Neural crest cell (in vitro differentiated cells): Measurements from ENCODE around the gene RALGDS. TPM values are rescaled to one million over a fixed set of nuclear protein-coding genes. Genes with fewer than 3 reads are reported as not detected.
A peak's percentile ranks its signal among the peaks of the same experiment; 100 is the strongest.

Source experiments
- DNase-seq: peaks from one replicate; pipeline ENCODE4 v3.0.0; 2021; ENCODE audit warnings: low read depth, mixed read lengths, low spot score
- H3K27ac Mint-ChIP-seq: one replicate; pipeline ENCODE4 v1.8.0; 2021; ENCODE audit warnings: mild to moderate bottlenecking, mixed read lengths; ENCODE audit not compliant: unreplicated experiment
- H3K27me3 Mint-ChIP-seq: 2 replicates; pipeline ENCODE4 v1.8.0; 2021; ENCODE audit warnings: low read depth, mild to moderate bottlenecking, mixed read lengths
- H3K36me3 Mint-ChIP-seq: 2 replicates; pipeline ENCODE4 v1.8.0; 2021; ENCODE audit warnings: low read depth, mild to moderate bottlenecking, mixed read lengths
- H3K4me1 Mint-ChIP-seq: 2 replicates; pipeline ENCODE4 v1.8.0; 2021; ENCODE audit warnings: mixed read lengths
- H3K4me3 Mint-ChIP-seq: one replicate; pipeline ENCODE4 v1.8.0; 2021; ENCODE audit warnings: mild to moderate bottlenecking, mixed read lengths
- H3K9me3 Mint-ChIP-seq: 2 replicates; pipeline ENCODE4 v1.8.0; 2021; ENCODE audit warnings: mixed read lengths
- total RNA-seq: library from RNA; stranded (reverse); gene quantifications from 2 replicates; pipeline ENCODE4 v1.2.1, GENCODE V29; 2021
- TF ChIP-seq, protein P1 (sequence below): fragments of 200-600 bp; sonication (generic); conservative IDR thresholded peaks from 2 replicates; pipeline ENCODE4 v1.5.0; 2021; ENCODE audit warnings: antibody characterized with exemption, mild to moderate bottlenecking

Gene RALGDS
- total RNA-seq, 1 donor from 2014 or later, result 73.8 TPM

DNA sequence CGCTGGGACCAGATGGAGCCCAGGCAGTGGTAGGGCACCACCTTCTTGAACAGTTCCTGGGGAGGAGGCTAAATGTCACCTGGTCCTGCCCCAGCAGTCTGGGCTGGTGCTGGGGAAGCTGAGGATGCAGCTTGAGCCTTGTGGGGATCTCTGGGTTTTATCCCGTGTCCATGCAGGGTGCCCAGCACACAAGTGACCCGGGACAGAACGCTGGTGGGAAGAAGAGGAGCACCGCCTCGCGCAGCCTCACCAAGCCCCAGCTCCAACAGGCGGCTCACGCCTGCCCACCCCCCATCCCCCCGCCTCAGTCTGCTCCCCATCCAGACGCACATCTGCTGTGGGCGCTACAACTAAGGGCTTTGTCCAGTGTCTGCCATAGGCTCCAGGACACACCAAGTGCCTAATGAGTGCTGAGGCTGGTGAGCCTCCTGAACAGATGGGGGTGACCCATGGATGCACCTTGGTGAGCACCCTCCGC, 13.8 kb downstream of the RALGDS start:
- H3K9me3 Mint-ChIP-seq, result no peaks in the 10 kb centered on the region
- TF ChIP-seq, protein P1, sequence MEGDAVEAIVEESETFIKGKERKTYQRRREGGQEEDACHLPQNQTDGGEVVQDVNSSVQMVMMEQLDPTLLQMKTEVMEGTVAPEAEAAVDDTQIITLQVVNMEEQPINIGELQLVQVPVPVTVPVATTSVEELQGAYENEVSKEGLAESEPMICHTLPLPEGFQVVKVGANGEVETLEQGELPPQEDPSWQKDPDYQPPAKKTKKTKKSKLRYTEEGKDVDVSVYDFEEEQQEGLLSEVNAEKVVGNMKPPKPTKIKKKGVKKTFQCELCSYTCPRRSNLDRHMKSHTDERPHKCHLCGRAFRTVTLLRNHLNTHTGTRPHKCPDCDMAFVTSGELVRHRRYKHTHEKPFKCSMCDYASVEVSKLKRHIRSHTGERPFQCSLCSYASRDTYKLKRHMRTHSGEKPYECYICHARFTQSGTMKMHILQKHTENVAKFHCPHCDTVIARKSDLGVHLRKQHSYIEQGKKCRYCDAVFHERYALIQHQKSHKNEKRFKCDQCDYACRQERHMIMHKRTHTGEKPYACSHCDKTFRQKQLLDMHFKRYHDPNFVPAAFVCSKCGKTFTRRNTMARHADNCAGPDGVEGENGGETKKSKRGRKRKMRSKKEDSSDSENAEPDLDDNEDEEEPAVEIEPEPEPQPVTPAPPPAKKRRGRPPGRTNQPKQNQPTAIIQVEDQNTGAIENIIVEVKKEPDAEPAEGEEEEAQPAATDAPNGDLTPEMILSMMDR, result no peak
- H3K27me3 Mint-ChIP-seq, result no peaks in the 10 kb centered on the region
- no peak overlapping the region for H3K4me3 Mint-ChIP-seq
- H3K27ac Mint-ChIP-seq, result no peak overlapping the region
- peaks cover 7% of the 10 kb centered on the region for H3K36me3 Mint-ChIP-seq
- DNase-seq, result no peak
- no peaks in the 10 kb centered on the region for H3K4me1 Mint-ChIP-seq

DNA sequence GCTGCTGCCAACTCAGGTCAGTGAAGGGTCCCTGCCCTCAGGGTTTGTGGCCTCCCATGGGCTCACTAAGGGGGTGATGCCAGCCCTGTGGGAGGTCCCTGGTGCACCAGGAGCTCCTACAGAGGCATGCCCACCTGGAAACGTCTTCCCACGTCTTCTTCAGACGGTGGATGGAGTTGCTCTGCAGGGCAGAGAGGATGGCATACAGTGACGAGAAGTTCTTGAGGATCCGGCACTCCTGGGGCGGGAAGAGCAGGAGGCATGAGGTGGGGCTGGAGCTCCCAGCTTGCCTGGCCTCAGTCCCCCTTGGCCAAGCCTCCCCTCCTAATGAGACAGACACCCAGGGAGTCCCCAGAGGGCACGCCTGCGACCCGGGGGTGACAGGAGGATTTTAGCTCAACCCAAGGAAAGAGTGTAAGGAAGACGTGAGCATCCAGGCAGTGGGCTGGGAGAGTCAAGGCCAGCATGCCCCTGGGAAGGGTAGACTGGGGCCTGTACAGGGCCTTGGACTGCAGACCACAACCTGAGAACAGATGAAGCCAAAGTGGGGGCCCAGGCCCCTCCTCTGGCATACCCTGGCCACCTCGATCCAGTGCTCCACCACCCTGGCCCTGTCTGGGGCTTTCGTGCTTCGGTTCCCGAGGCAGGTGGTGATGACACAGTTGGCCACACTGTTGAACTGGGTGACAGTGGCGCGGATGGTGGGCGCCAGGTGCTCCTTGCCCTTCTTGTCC, 14.4 kb downstream of the RALGDS start:
- no peak overlapping the region for H3K4me3 Mint-ChIP-seq
- H3K27ac Mint-ChIP-seq, result no peak overlapping the region
- DNase-seq, result no peak
- peaks cover 7% of the 10 kb centered on the region for H3K36me3 Mint-ChIP-seq
- no peaks in the 10 kb centered on the region for H3K27me3 Mint-ChIP-seq
- H3K9me3 Mint-ChIP-seq, result no peaks in the 10 kb centered on the region
- TF ChIP-seq, protein P1, result no peak
- H3K4me1 Mint-ChIP-seq, result no peaks in the 10 kb centered on the region

DNA sequence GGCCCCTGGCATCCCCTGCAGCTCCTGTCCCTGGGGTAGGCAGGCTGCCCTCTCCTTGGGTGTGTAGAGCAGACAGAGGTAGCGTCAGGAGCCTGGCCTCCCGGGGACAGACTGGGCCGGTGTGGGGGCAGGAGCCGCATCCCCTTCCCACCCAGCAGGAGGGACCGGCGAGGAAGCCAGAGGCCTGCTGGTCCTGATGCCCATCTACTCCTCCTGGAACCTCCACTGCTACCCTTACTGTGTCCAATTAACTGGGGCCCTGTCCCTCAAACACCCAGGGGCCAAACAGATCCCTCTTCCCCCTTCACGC, 15.6 kb downstream of the RALGDS start:
- Mint-ChIP-seq H3K36me3 (peaks cover 10% of the 10 kb centered on the region), H3K27me3 (no peaks in the 10 kb centered on the region), H3K4me1 (no peaks in the 10 kb centered on the region), H3K27ac (no peak overlapping the region), H3K9me3 (no peaks in the 10 kb centered on the region), H3K4me3 (no peak overlapping the region)
- no peak for DNase-seq
- TF ChIP-seq, protein P1, result no peak

DNA sequence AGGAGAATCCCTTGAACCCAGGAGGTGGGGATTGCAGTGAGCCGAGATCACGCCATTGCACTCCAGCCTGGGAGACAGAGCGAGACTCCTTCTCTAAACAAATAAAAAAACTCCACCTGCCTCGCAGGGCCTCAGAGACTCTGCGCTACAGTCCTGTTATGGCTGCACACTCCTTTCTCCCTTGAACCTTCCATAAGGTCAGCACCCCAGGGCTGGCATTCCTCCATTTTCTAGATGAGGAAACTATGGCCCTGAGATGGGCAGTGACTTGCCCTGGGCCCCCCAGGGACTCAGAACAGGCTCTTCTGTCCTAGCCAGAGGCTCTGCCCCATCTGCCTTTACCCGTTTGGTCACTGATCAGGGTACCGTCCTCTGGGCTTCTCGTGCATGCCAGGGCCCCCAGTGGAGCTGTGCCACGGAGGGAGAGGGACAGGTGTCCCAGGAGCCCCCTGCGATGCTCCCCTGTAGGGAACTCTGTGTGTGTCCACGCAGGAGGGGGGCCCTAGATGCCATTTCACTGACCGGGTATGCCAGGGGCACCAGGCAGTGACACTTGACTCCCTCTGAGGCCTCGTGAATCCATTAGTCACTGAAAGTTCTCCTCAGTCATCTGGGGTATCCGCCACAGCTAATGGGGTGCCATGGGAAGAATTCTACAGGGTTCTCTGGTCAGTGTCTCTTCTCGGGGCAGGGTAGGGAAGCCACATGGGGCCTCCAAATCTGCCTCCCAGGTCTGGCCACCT, 16.2 kb downstream of the RALGDS start:
- Mint-ChIP-seq H3K4me3 (no peak overlapping the region), H3K36me3 (peaks cover 10% of the 10 kb centered on the region), H3K27me3 (no peaks in the 10 kb centered on the region), H3K9me3 (no peaks in the 10 kb centered on the region), H3K4me1 (no peaks in the 10 kb centered on the region), H3K27ac (peak overlapping the region; percentile 43)
- TF ChIP-seq, protein P1, result no peak
- no peak for DNase-seq

DNA sequence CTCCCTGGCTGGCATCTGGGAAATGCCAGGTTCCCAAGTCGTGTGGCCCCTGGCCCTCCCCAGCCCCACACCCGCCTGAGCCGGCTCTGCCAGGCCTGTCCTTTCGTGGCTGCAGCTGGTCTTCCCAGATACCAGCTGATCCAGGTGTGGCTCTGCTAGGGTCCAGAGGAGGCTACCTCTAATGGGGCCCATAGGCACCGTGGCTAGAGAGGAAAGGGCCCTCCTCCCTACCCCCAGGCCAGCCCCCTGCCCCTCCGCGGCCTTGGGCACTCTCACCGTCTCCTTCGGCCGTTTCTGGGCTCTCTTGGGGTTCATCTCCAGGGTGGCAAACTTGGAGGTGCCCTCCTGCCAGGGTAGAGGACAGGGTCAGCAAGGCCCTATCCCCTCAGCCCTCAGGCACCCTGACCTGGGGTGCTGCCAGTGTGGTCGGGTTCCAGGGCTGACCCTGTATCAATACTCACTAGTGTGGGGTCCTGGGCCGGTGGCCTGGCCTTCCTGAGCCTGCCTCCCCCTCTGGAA, 17.0 kb downstream of the RALGDS start:
- H3K4me3 Mint-ChIP-seq, result no peak overlapping the region
- TF ChIP-seq, protein P1, result no peak
- H3K4me1 Mint-ChIP-seq, result no peaks in the 10 kb centered on the region
- H3K27ac Mint-ChIP-seq, result no peak overlapping the region
- no peaks in the 10 kb centered on the region for H3K9me3 Mint-ChIP-seq
- no peaks in the 10 kb centered on the region for H3K27me3 Mint-ChIP-seq
- peaks cover 14% of the 10 kb centered on the region for H3K36me3 Mint-ChIP-seq
- DNase-seq, result no peak
